Midbrain (tissue), 1 donor: ENCODE measurements around the gene SVOPL.

Source experiments
- DNase-seq: peaks from one replicate; lab custom pipeline; 2025; lab: John Stamatoyannopoulos, UW

Gene SVOPL

DNA sequence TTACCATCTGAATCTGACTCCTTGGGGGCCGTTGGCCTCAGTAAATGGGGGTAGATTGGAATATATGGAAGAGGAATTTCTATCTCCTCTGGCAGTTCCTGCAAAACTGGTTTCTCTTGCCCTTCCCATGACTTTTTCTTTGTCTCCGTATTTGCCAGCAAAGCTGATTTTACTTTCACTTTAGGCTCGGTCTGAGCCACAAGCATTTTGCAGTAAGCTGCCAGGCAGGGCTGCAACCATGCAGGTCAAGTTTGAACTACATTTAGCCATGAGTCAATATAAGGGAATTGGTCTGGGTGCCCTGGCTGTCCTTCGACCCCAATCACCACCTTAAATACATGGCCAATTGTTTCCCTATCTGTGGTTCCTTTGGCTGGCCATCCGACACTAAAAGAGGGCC, 136.8 kb downstream of the SVOPL start:
- DNase-seq, result no peak

DNA sequence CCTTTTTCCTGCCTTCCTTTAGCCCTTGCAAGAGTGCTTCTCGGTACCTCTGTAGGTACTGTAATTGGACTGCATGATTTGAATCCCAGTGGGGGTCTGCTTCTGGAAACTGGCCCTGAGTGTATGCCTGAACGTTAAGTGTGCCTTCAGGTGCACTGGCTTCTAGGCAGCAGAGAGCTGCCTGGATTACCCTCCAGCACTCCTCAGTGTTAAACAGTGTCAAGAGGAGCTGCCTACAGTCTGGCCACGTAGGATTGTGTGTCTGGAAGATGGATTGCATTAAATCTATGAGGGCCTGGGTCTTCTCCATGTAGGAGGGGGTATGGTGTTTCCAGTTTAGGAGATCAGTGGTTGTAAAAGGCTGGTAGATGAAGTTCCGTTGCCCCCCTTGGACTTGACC, 137.4 kb downstream of the SVOPL start:
- no peak for DNase-seq

DNA sequence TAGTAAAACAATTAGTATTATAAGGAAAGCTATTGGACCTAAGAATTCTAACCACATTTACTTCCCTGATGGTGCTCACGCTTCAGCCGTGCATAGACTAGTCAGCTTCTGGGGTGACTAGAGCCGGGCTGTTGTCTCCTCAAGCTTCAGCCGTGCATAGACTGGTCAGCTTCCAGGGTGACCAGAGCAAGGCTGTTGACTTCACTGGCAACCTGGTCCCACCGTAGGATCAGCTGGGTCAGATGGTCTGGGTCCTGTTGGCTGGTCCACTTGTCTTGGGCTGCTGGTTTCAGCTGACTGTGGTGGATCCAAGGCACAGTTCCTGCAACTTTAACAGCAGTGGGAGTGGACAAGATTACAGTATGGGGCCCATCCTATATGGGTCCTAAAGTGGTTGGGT, 141.7 kb downstream of the SVOPL start:
- DNase-seq, result no peak

DNA sequence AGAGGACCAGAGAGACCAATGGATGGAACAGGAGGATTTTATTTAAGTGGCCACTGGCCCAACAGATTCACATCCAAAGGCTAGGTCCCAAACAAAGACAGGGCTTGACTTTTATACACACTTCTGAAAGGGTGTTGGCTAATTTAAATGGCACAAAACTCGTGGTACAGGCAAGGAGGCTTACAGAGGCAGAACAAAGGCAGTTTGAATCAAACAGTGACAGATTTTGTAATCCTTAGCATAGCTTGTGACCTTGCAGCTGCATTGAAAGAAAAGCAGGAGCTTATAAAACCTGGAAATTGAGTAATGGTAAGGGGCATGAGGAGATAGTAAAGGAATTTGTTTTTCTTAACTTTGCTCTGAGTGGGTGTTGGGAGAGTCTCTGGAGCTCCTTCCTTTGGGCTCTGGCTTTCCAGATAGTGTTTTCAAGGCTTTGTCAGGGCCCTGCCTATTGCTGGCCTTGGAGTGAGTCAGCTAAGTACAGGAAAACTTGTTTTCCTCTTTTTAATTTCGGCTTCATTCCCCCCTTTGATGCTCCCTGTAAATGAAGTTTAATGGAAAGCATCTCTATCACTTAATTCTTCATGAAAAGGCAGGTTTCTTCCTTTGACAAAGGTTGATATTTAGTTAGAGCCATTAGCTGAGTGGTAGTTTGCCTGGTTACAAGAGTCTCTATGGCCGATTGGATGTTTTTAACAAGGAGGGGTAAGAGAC, 144.2 kb downstream of the SVOPL start:
- DNase-seq, result no peak

DNA sequence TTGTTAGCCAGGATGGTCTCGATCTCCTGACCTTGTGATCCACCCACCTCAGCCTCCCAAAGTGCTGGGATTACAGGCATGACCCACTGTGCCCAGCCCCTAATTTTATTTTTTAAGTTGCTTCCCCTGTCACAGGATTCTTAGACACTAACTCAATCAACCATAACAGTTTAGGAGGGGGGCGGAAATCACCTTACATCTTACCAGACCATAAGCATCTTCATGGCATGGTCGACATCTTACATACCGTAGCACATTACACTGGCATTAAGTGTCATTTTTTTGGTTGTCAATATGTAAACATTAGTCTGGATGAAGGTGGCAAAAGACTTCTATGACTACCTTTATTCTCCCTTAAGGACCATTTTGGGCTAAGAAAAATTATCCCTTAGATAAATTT, 145.5 kb downstream of the SVOPL start:
- no peak for DNase-seq

DNA sequence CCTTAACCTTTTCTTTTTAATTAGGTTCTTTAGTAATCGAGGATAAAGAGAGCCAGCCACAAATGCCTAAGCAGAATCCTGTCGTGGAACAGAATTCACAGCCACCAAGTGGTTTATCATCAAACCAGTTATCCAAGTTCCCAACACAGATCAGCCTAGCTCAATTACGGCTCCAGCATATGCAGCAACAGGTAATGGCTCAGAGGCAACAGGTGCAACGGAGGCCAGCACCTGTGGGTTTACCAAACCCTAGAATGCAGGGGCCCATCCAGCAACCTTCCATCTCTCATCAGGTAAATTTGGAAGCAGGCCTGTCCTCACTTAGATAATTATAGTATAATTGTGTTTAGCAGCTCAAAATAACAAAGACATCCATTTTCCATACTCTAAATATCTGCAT, 146.5 kb downstream of the SVOPL start:
- DNase-seq, result no peak

DNA sequence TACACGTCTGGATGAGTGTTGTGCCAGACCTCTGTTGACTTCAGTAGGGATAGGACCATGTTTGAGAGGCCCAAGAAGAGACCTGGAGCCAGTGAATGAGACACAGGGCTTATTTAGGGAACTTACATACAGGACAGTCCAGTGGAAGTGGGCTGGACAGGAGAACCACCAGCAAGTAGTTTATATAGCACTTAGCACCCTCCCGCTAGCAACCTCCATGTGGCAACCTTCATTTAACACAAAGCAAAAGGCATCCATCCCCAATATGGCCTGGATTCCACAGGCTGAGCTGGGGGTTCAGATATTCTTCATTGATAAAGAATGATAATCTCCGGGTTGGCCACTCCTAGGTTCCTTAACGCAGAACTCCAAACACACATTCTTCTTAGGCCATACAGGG, 147.4 kb downstream of the SVOPL start:
- no peak for DNase-seq

DNA sequence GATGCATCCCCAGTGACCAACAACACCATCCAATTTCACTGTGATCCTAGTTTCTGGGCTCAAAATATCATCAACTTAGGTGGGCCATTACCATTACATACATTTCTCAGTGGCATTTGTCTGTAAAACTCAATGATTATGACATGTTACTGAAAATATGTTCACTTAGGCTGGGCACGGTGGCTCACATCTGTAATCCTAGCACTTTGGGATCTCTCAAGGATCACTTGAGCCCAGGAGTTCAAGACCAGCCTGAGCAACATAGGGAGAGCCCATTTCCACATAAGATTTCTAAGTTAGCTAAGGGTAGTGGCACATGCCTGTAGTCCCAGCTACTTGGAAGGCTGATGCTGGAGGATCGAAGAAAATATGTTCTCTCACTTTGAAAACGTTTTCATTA, 150.1 kb downstream of the SVOPL start:
- no peak for DNase-seq

DNA sequence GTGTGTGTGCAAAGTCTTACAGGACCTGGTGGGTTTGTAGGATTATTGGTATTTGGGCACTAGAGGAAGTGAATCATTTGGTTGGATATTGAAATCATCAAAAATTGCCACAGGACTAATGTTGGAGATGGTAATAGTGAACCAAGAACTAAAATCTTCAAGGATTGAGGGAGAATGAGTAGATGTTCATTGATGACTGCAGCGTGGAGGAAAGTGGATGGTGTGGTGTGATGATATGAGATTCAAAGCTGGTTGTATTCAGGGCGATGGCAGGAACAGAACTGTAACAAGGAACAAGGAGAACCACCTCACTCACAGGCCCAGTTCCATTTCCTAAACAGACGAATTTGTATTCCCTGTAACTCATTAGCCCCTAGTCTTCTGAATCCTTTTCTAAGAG, 150.8 kb downstream of the SVOPL start:
- no peak for DNase-seq

DNA sequence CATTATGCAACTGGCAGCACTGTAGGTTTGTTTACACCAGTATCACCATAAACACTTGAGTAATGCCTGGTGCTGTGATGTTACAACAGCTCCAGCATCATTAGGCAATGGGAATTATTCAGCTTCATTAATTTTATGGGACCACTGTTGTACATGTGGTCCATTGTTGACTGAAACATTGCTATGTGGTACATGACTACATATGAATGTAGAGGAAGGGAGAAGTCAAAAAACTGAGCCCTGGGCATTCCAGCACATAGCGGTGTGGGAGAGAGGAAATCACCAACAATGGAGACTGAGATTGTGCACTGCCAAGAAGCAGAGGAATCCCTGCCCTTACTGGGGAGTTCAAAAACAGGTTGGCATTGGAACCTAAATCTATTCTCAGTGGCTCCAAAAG, 152.1 kb downstream of the SVOPL start:
- DNase-seq, result no peak

DNA sequence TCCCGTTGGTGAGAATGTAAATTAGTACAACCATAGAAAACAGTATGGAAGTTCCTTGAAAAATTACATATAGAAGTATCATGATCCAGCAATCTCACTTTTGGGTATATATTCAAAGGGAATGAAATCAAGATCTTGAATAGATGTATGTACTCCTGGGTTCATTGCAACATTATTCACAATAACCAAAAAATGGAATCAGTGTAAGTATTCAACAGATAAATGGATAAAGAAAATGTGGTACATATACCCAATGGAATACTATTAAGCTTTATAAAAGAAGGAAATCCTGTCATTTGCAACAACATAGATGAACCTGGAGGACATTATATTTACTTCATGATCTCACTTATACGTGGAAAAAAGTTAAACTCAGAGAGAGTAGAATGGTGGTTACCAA, 154.3 kb downstream of the SVOPL start:
- DNase-seq, result no peak

DNA sequence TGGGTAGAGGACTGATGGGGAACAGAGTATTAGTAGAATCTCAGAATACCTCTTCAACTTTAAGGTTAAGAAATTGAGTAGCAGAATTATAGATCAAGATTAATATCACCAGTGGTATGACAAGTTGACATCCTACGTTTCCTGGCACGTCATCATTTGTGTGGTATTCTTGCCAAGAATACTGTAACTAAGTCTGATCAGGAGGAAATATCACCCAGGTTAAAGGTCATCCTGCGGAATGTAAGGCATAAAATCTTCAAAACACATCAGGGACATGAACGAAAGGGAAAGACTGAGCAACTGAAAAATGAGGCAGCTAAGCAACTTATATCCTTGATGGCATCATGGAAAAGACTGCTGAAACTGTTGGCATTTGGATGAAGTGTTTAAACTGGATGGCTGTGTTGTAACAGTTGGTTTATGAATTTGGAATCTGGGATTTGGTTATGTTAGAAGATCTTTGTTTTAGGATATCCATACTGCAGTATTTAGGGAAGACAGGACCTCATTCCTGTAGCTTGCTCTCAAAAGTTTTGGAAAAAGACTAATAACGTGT, 155.0 kb downstream of the SVOPL start:
- no peak for DNase-seq

DNA sequence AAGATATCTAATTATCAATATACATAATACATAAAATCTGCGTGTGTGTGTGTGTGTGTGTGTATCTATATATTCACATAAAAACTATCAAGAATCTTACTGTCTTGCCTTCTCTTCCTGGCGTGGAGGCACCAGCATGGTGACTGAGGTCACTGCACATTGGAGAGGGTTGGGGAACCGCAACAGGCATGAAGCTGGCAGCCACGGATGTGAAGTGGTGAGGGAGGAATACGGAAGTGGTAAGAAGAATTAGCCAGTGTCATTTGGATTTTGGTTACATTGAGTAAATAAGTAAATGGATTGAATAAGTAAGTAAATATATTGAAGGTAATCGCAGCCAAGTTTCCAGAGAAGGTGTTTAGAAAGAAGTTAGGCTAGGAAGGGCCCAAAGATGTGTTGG, 156.0 kb downstream of the SVOPL start:
- DNase-seq, result no peak
